ENCODE results near the gene F2RL3.

Gene F2RL3

DNA sequence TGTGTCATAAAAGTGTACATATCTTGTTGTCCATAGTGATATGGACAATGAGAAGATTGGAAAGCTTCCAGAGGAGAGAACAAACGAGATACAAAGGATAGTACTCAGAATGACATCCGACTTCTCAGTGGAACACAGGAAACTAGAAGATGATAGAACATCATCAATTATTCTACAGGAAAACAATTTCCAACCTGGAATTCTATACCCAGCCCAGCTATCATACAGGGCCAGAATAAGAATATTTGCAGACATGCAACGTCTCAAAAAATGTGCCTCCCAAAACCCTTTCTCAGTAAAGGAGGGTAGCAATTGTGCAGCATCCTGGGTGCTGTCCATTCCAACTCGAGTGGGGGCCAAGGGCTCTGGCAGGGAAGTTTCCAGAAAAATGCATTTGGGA lies 24.0 kb downstream of the F2RL3 start:
- DNase-seq (ENCODE audit: low spot score), result no peak
- ChIA-PET CTCF (interaction anchor here (0.5 to 0.8 kb wide), 3 partner anchors 13 to 1545 kb away, joined by 3 read pairs; no protein-coding TSS in a partner anchor), POLR2A (ENCODE audit: low non-redundant PET) (no interaction called here)
- H3K27ac ChIP-seq, result no peak overlapping the region
- TF ChIP-seq, protein P1, sequence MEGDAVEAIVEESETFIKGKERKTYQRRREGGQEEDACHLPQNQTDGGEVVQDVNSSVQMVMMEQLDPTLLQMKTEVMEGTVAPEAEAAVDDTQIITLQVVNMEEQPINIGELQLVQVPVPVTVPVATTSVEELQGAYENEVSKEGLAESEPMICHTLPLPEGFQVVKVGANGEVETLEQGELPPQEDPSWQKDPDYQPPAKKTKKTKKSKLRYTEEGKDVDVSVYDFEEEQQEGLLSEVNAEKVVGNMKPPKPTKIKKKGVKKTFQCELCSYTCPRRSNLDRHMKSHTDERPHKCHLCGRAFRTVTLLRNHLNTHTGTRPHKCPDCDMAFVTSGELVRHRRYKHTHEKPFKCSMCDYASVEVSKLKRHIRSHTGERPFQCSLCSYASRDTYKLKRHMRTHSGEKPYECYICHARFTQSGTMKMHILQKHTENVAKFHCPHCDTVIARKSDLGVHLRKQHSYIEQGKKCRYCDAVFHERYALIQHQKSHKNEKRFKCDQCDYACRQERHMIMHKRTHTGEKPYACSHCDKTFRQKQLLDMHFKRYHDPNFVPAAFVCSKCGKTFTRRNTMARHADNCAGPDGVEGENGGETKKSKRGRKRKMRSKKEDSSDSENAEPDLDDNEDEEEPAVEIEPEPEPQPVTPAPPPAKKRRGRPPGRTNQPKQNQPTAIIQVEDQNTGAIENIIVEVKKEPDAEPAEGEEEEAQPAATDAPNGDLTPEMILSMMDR (conservative IDR thresholded peaks at IDR 0.05; ENCODE audit: low read depth), result no peak

DNA sequence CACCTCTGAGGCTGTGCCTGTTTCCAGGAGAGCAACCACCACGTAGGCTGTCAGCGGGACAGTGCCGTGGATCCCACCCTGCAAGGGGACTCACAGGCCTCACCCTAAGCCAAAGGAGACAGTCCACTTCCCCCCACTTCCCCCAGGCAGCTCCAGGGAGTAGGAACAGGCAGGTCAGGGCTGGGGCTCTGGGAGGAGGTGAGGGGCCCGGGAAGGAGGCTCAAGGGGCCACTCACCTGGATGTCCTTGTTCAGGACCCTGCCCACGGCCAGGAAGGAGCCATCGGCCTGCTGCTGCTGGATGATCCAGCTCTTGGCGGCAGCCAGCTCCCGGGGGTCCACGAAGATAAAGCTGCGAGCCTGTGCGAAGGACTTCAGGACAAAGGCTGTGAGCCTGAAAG lies 25.6 kb downstream of the F2RL3 start:
- no peak for DNase-seq (ENCODE audit: low spot score)
- POLR2A ChIA-PET (ENCODE audit: low non-redundant PET), result no interaction called here

DNA sequence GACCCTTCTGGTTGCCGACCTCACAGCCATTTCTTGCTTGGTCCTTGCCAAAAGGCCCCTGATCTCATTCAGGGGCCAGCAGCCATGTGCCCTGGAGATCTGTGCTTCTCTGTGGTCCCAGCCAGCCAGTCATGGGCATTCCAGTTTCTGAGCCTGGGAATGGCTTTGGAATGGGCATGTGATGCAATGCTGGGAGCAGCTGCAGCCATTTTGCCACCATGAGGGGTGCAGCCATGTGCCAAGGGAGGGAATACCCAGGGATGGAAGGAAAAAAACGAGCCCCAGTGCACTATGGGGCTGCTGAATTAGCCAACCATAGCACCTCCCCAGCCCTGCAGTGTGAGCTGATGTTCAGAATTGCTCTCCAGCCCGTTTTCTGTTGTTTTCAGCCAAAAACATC lies 26.3 kb downstream of the F2RL3 start:
- TF ChIP-seq, protein P1 (conservative IDR thresholded peaks at IDR 0.05; ENCODE audit: low read depth), result no peak
- ChIA-PET POLR2A (ENCODE audit: low non-redundant PET) (no interaction called here), CTCF (interaction anchor here (0.6 kb wide), 1 partner anchor 77 kb away, joined by 3 read pairs; no protein-coding TSS in a partner anchor)
- DNase-seq (ENCODE audit: low spot score), result no peak
- no peak overlapping the region for H3K27ac ChIP-seq

More for the DNA sequence above, 25.6 kb downstream of the F2RL3 start:
- CTCF ChIA-PET, result no interaction called here
- H3K27ac ChIP-seq, result no peak overlapping the region
- TF ChIP-seq, protein P1 (conservative IDR thresholded peaks at IDR 0.05; ENCODE audit: low read depth), result no peak

DNA sequence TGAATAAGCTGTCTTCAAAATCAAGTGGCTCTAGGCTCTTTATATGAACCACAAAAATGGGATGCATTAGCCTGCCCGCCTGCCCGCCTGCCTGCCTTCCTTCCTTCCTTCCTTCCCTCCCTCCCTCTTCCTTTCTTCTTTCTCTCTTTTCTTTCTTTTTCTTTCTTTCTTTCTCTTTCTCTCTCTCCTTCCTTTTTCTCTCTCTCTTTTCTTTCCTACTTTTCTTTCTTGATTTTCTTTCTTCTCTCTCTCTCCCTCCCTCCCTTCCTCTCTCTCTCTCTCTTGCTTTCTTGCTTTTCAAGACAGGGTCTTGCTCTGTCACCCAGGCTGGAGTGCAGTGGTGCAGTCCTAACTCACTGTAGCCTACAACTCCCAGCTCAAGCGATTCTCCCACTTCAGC lies 26.9 kb downstream of the F2RL3 start:
- TF ChIP-seq, protein P1 (conservative IDR thresholded peaks at IDR 0.05; ENCODE audit: low read depth), result no peak
- ChIA-PET CTCF (interaction anchor here (0.6 kb wide), 1 partner anchor 76 kb away, joined by 3 read pairs; no protein-coding TSS in a partner anchor), POLR2A (ENCODE audit: low non-redundant PET) (no interaction called here)
- no peak for DNase-seq (ENCODE audit: low spot score)
- H3K27ac ChIP-seq, result no peak overlapping the region

DNA sequence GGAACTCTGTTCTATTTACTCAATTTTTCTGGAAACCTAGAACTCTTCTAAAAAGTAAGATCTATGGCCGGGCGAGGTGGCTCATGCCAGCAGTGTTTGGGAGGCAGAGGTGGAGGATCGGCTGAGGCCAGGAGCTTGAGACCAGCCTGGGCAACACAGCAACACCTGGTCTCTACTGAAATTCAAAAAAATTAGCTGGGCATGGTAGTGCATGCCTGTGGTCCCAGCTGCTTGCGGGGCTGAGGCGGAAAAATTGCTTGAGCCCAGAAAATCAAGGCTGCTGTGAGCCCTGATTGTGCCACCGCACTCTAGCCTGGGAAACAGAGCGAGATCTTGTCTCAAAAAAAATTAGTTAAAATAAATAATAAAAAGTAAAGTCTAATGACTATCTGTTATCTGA lies 28.6 kb downstream of the F2RL3 start:
- no peak for DNase-seq (ENCODE audit: low spot score)
- POLR2A ChIA-PET (ENCODE audit: low non-redundant PET), result no interaction called here
- CTCF ChIA-PET, result interaction anchor here (0.6 kb wide), 3 partner anchors 167 to 518 kb away, joined by 3 to 4 read pairs (median 3); no protein-coding TSS in a partner anchor
- H3K27ac ChIP-seq, result no peak overlapping the region
- TF ChIP-seq, protein P1 (conservative IDR thresholded peaks at IDR 0.05; ENCODE audit: low read depth), result no peak

DNA sequence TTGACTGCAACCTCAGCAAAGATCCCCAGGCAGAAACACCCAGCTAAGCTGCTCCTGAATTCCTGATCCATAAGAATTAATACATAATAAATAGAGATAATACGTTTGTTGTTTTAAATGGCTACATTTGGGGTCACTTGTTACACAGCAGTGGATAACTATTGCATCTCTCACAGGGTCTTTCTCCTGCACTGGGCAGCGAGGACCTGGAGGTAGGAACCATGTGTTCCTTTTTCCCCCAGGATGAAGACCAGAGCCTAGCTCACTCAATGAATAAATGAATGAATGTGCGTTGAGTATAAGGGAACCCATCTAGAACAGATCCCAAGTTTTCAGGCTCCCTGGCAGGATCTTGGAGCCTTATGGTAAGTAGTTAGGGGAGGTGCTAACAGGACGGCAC lies 30.7 kb downstream of the F2RL3 start:
- CTCF ChIA-PET, result no interaction called here
- TF ChIP-seq, protein P1 (conservative IDR thresholded peaks at IDR 0.05; ENCODE audit: low read depth), result no peak
- POLR2A ChIA-PET (ENCODE audit: low non-redundant PET), result no interaction called here
- H3K27ac ChIP-seq, result no peak overlapping the region
- no peak for DNase-seq (ENCODE audit: low spot score)

Measured in RWPE1 (cell line).